SK-N-SH treated with all-trans-retinoic acid at 6 μM for 48 hours (cell line): ENCODE measurements around the gene CD28.

Experiments used
- ATAC-seq: fragments of 200-7000 bp; cut with Tn5 transposase; 3 replicates; pipeline ENCODE4 v1.9.1; 2020; ENCODE audit warnings: mild to moderate bottlenecking, moderate library complexity
- ARNTL ChIP-seq: fragments of 450-650 bp; formaldehyde crosslinking; IDR thresholded peaks from 2 replicates; pipeline ENCODE4 v1.5.0; 2020; ENCODE audit warnings: low read depth, mild to moderate bottlenecking, moderate library complexity, borderline replicate concordance
- BACH2 ChIP-seq: fragments of 250-450 bp; sonication (Bioruptor Pico); IDR thresholded peaks from 2 replicates; pipeline ENCODE4 v1.9.0; 2021; ENCODE audit warnings: mild to moderate bottlenecking, borderline replicate concordance
- CSDC2 ChIP-seq: fragments of 250-450 bp; sonication (Bioruptor Pico); IDR thresholded peaks from 2 replicates; pipeline ENCODE4 v1.5.0; 2020; ENCODE audit warnings: mild to moderate bottlenecking, moderate library complexity
- OSR1 ChIP-seq: fragments of 250-450 bp; sonication (Bioruptor Pico); IDR thresholded peaks from 2 replicates; pipeline ENCODE4 v1.8.0; 2022; ENCODE audit warnings: moderate library complexity, mild to moderate bottlenecking, inconsistent platforms
- SNAI2 ChIP-seq: fragments of 250-450 bp; sonication (Bioruptor Pico); IDR thresholded peaks from 2 replicates; pipeline ENCODE4 v1.5.0; 2020; ENCODE audit warnings: mild to moderate bottlenecking, moderate library complexity
- TCF4 ChIP-seq: fragments of 250-450 bp; sonication (Bioruptor Pico); IDR thresholded peaks from 2 replicates; pipeline ENCODE4 v1.8.0; 2021; ENCODE audit warnings: mild to moderate bottlenecking, moderate library complexity, borderline replicate concordance
- TOX ChIP-seq: fragments of 250-450 bp; sonication (Bioruptor Pico); IDR thresholded peaks from 2 replicates; pipeline ENCODE4 v1.8.0; 2021; ENCODE audit warnings: mild to moderate bottlenecking, moderate library complexity, borderline replicate concordance
- ZFP3 ChIP-seq: fragments of 250-450 bp; sonication (Bioruptor Pico); IDR thresholded peaks from 2 replicates; pipeline ENCODE4 v1.5.0; 2020; ENCODE audit warnings: mild to moderate bottlenecking, moderate library complexity
- ZFP30 ChIP-seq: fragments of 450-650 bp; formaldehyde crosslinking; IDR thresholded peaks from 2 replicates; pipeline ENCODE4 v1.5.0; 2022; ENCODE audit warnings: mild to moderate bottlenecking, moderate library complexity
- ZNF565 ChIP-seq: fragments of 450-650 bp; formaldehyde crosslinking; conservative IDR thresholded peaks from 2 replicates; pipeline ENCODE4 v1.5.0; 2020; ENCODE audit warnings: low read depth, mild to moderate bottlenecking, moderate library complexity
- ZNF70 ChIP-seq: fragments of 450-650 bp; formaldehyde crosslinking; IDR thresholded peaks from 2 replicates; pipeline ENCODE4 v1.5.0; 2020; ENCODE audit warnings: mild to moderate bottlenecking, moderate library complexity
- ZNF8 ChIP-seq: fragments of 450-650 bp; formaldehyde crosslinking; IDR thresholded peaks from 2 replicates; pipeline ENCODE4 v1.5.0; 2020; ENCODE audit warnings: mild to moderate bottlenecking, moderate library complexity
- TF ChIP-seq, protein P1 (sequence below): fragments of 250-450 bp; sonication (Bioruptor Pico); IDR thresholded peaks from 2 replicates; pipeline ENCODE4 v1.5.0; 2020; ENCODE audit warnings: mild to moderate bottlenecking, moderate library complexity
- TF ChIP-seq, protein P2 (sequence below): fragments of 250-450 bp; sonication (Bioruptor Pico); IDR thresholded peaks from 2 replicates; pipeline ENCODE4 v1.5.1; 2020; ENCODE audit warnings: low read depth, mild to moderate bottlenecking, moderate library complexity
- TF ChIP-seq, protein P3 (sequence below): fragments of 250-450 bp; sonication (Bioruptor Pico); IDR thresholded peaks from 2 replicates; pipeline ENCODE4 v1.5.1; 2021; ENCODE audit warnings: mild to moderate bottlenecking, moderate library complexity

Gene CD28

DNA sequence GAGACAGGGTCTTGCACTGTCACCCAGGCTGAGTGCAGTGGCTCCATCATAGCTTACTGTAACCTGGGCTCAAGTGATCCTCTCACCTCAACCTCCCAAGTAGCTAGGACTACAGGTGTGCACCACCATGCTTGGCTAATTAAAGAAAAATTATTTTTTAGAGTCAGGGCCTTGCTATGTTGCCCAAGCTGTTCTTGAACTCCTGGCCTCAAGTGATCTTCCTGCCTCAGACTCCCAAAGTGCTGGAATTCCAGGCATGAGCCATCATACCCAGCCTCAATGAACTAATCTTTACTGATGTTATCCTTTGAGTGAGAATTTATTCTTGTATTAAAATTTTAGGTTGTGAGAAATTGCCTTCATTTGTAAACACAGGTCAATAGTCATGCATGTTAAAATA is 27.0 kb upstream of the CD28 start (continued):
- TF ChIP-seq, protein P1, sequence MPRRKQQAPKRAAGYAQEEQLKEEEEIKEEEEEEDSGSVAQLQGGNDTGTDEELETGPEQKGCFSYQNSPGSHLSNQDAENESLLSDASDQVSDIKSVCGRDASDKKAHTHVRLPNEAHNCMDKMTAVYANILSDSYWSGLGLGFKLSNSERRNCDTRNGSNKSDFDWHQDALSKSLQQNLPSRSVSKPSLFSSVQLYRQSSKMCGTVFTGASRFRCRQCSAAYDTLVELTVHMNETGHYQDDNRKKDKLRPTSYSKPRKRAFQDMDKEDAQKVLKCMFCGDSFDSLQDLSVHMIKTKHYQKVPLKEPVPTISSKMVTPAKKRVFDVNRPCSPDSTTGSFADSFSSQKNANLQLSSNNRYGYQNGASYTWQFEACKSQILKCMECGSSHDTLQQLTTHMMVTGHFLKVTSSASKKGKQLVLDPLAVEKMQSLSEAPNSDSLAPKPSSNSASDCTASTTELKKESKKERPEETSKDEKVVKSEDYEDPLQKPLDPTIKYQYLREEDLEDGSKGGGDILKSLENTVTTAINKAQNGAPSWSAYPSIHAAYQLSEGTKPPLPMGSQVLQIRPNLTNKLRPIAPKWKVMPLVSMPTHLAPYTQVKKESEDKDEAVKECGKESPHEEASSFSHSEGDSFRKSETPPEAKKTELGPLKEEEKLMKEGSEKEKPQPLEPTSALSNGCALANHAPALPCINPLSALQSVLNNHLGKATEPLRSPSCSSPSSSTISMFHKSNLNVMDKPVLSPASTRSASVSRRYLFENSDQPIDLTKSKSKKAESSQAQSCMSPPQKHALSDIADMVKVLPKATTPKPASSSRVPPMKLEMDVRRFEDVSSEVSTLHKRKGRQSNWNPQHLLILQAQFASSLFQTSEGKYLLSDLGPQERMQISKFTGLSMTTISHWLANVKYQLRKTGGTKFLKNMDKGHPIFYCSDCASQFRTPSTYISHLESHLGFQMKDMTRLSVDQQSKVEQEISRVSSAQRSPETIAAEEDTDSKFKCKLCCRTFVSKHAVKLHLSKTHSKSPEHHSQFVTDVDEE, result no peak

GRCh38 chr2:203681978-203682377 is 24.5 kb upstream of the CD28 start:
- no peak for TF ChIP-seq ZFP30 (CRISPR knock-in tag)
- no peak for TF ChIP-seq BACH2 (CRISPR knock-in tag)
- TF ChIP-seq TOX (CRISPR knock-in tag), result no peak
- ATAC-seq, result no peak

DNA sequence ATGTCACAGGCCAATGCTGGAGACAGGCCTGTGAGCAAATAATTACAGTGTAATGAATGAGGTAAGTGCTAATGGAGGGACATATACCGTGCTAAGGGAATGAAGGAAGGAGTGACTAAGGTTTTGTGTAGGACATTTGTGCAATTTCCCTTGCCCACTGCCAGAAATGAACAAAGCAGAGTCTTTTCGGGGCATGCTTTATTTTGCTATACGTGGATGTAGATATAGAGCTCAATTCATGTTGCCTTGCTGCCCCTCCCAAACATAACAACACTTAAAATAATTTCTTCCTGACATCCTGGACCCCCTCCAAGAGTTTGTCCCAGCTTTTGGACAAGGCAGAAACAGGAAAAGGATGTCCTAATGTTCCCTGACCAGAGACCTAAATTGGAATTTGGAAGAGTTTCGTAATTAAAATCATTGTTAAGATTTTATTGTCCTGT is 23.7 kb upstream of the CD28 start:
- no peak for ATAC-seq
- no peak for TF ChIP-seq ZFP30 (CRISPR knock-in tag)
- TF ChIP-seq ARNTL (CRISPR knock-in tag), result no peak
- TF ChIP-seq, protein P2, sequence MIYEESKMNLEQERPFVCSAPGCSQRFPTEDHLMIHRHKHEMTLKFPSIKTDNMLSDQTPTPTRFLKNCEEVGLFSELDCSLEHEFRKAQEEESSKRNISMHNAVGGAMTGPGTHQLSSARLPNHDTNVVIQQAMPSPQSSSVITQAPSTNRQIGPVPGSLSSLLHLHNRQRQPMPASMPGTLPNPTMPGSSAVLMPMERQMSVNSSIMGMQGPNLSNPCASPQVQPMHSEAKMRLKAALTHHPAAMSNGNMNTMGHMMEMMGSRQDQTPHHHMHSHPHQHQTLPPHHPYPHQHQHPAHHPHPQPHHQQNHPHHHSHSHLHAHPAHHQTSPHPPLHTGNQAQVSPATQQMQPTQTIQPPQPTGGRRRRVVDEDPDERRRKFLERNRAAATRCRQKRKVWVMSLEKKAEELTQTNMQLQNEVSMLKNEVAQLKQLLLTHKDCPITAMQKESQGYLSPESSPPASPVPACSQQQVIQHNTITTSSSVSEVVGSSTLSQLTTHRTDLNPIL (CRISPR knock-in tag), result no peak
- TF ChIP-seq CSDC2, result no peak
- no peak for TF ChIP-seq ZFP3 (CRISPR knock-in tag)
- TF ChIP-seq ZNF565, result no peak
- no peak for TF ChIP-seq ZNF70 (CRISPR knock-in tag)

- ATAC-seq, result no peak
- TF ChIP-seq BACH2 (CRISPR knock-in tag) (no peak), SNAI2 (CRISPR knock-in tag) (no peak), ZFP30 (CRISPR knock-in tag) (no peak)
- TF ChIP-seq, all 23 proteins: peak for 0
Measured at GRCh38 chr2:203683421-203683820, 23.0 kb upstream of the CD28 start.

DNA sequence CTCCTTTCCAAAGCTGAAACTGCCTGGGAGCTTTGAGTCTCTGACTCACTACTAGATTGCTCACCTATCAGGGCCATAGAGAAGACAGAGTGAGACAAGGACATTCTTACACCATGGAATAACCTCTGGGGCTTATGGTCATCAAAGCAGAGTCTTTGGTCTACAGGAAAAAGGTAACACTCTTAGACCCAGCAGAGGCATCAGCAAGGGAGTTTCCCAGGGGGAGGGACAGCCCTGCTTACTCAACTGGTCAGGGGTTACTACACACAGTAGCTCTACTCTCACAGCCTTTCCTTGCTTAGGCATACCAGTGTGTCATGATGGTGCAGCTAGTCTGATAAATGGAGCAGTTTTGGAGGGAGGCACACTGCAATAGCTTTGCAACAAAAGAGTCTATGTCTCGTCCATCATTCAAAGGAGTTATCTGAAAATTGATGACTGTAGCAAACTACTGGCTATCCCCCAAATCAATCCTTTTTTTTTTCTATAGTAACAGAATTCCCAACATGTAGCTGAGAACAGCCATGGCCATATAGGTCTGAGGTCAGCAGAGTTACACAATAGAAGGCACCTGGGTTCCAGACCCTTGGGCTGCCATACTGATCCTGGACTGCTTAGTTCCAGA is 22.4 kb upstream of the CD28 start:
- peak; percentile 48 for ATAC-seq

More for the DNA sequence above, 22.4 kb upstream of the CD28 start:
- TF ChIP-seq ZNF565, result no peak
- TF ChIP-seq, protein P3, sequence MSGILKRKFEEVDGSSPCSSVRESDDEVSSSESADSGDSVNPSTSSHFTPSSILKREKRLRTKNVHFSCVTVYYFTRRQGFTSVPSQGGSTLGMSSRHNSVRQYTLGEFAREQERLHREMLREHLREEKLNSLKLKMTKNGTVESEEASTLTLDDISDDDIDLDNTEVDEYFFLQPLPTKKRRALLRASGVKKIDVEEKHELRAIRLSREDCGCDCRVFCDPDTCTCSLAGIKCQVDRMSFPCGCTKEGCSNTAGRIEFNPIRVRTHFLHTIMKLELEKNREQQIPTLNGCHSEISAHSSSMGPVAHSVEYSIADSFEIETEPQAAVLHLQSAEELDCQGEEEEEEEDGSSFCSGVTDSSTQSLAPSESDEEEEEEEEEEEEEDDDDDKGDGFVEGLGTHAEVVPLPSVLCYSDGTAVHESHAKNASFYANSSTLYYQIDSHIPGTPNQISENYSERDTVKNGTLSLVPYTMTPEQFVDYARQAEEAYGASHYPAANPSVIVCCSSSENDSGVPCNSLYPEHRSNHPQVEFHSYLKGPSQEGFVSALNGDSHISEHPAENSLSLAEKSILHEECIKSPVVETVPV, result no peak
- TF ChIP-seq SNAI2 (CRISPR knock-in tag), result no peak
- no peak for TF ChIP-seq TCF4 (CRISPR knock-in tag)
- TF ChIP-seq, protein P1, result no peak
- TF ChIP-seq OSR1 (CRISPR knock-in tag), result no peak
- TF ChIP-seq ZNF8, result peak; percentile 6; the same call in 1 of the 2 replicates
